ENCODE results near the gene STK39.
"Not testable (repeated sequence)": the region's sequence is repeated elsewhere in the genome, so short reads cannot be mapped to it uniquely, and the experiment has no call there.

Gene STK39

DNA sequence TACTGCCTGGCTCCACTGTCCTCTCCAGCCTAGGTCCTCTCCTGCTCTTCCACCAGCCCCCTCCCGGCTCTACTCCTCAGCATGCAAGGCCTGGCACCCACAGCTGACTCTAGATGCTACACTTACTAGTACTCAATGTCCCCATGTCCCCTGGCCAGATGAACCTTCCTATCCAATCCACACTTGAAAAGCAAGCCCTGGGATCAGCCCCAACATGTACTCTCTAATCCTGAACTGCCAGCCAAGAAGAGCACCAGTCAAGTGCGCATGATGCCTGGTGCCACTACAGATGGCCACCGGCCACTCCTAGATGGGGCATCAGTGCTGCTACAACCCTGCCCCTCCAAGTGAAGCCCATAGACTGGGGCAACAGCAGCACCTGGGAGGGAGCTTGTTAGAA lies 168.2 kb downstream of the STK39 start:
- no peak for DNase-seq

DNA sequence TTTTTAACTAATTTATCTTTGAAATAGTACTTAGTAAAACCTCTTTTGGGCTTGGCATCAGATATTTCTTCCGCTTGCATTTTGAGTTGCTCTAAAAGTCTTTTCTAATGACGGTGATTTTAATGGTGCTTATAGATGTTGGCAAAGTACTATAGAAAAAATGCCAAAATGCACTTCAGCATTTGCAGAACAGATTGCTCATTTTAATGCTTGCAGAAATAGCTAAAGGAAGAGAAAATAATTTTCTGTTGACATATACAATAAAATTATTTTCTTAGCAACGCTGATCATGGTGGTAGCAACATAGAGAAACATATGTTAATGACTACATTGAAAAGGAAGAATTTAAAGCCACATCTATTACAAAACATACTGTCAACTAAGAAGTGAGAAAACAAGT lies 170.7 kb downstream of the STK39 start:
- DNase-seq = no peak

GRCh38 chr2:168075446-168075845 lies 171.9 kb downstream of the STK39 start:
- no peak for DNase-seq

- DNase-seq = no peak
These were observed 174.6 kb downstream of the STK39 start for GRCh38 chr2:168072626-168073303.

DNA sequence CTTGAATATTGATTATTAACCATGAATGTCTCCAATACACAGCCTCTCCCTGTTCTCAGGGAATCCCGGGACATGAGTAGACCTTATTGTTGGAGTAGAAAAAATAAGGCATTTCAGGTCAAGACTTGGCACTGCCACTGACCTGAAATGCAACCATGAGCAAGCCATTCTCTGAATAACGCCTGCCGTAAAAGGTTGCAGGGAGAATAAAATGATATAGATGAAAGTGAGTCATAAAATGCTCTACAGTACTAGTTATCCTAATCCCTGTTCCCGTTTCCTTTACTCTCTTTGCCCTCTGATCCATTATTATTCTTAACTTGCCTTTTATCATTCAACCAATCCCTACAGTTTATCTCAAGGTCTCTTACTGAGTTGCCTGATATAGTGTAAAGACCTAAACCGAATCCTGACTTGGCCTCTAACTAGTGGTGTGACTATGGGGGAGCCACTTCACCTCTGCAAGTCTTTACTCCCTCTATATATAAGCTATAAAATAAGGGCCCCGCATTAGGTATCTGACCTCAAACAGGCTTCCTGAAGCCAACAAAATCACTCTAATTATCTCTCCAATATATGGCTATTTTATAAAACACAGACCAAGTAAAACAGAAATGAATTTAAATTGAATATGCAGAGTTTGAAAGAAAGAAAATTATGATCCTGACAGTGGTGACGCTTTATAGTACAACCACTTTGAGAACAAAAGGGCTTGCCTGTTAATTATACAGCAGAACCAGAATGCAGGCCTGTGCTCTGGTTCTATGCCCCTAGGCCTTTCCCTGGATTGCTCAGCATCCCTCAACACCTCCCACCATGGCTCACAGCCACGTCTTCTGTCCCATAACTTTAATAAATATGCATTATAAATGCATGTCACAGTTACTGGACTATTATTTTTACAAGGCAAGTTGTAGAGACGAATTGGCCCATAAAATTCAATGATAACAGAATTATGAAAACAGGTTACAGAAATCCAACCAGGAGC lies 183.1 kb downstream of the STK39 start:
- no peak for DNase-seq

DNA sequence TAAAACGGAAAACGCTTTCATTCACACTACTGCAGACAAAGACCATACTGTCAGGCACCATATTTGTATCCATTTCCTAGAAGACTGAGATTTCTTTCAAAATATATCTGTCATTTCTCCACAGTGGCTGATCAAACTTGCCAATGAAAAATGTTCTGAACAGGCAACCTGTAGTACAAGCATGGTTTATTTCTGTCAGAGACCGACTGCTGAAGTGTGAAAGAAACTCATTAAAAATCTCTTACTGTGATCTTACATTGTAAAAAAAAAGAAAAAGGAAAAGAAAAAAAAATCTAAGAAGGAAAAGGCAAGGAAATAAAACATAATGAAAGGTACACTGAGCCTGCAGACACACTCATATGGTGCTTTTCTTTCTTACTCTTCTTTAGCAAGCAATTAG lies 184.5 kb downstream of the STK39 start:
- no peak for DNase-seq

- DNase-seq = no peak
These were observed 185.3 kb downstream of the STK39 start for GRCh38 chr2:168062054-168062453.

DNA sequence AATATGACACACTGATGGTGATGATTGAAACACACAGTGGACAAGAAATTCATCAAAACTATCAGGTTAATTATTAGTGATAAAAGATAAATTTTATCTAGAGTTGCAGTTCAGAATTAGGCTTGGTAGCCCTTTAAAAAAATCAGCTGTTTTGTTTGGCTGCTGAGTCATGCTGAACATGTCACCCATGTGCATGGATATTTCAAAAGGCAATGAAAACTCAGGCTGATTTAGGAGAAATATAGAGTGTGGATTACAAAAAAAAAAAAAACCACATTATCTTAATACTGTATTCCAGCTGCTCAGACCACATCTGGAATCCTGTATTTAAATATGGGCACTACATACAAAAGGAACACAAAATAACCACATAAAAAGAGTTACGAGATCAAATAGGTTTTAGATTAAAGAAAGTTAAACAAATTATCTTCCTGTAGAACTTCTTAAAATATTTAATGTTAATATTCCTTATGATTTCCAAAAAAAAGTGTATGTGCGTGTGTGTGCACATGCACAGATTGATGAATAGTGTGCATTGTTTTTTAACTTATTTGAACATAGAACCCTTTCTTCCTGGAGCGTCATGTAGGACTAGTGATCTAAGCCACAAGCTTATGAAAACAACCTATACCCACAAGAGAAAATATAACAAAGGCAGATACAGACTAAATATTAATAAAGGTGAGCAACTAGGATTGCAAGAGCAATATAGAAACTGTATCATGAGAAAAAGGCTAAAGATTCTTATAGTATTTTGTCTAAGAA lies 186.2 kb downstream of the STK39 start:
- DNase-seq = no peak

GRCh38 chr2:168059758-168060157 lies 187.6 kb downstream of the STK39 start:
- DNase-seq = no peak

GRCh38 chr2:168058675-168059074 lies 188.7 kb downstream of the STK39 start:
- DNase-seq = no peak

- DNase-seq = no peak
These were observed 191.1 kb downstream of the STK39 start for GRCh38 chr2:168056242-168056787.

DNA sequence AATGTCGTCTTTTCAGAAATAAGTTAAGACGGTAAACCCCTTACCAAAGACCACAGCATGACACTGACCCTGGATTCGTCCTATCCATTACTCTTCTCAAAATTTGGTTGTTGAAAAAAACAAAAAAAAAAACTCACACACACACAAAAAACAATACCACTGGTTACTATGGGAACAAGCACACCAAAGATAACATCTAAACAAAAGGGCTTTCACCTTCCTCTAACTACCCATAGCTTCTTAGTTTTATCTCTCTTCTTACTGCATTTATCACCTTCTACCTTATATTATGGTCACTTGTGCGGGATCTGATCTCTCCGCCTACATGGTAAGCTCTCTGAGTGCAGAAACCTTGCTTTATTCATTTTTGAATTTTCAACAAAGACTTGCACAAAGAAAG lies 192.7 kb downstream of the STK39 start:
- no peak for DNase-seq

DNA sequence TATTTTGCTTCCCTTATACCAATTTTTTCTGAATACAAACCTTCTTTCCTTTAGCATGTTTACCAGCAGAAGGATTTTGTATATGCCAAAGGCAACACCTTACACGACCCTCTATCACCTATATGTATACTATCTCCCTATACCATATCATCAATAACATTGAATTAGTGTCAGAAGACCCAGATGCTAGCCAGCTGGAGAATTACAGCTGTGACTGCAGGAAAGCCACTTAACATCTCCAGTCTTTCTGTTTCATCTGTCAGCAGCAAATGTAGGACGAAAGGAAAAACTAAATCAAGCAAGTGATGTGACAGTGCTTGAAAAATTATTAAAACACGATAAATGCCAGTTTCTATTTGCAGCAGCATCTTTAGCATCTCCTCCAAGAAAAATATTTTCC lies 193.7 kb downstream of the STK39 start:
- DNase-seq = no peak

GRCh38 chr2:168052773-168053172 lies 194.6 kb downstream of the STK39 start:
- DNase-seq = no peak

- DNase-seq = no peak
These were observed 197.0 kb downstream of the STK39 start for GRCh38 chr2:168050377-168050776.

- no peak for DNase-seq
These were observed 197.8 kb downstream of the STK39 start for GRCh38 chr2:168049609-168050008.

DNA sequence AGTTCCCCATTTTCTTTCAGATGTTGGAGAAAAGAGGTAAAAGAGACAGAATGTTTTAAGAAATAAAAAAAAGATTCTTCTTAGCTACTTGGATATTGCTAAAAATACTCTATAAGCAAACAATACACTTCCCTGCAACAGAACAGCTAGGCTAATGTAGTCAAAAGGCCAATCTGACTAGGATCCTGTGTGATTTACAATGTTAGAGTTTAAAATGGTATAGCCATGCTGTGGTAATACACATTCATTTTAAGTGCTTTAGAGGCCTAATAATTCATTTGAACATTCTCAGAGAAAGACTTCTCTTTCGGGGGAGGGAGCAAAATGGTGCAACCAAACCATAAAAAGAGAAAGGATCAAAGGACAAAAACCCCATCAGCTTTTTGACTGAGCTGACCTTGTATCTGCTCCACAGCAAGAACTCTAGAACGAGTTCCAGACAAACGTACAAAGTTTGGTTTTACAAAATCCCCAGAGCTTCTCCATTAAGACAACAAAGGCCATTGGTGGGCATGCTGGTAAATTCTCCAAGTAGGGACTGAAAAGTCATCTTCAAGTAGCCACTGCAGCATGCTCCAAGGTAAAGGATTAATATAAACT lies 200.2 kb downstream of the STK39 start:
- DNase-seq = no peak

- DNase-seq = no peak
These were observed 202.8 kb downstream of the STK39 start for GRCh38 chr2:168044579-168044978.

- no peak for DNase-seq
These were observed 203.2 kb downstream of the STK39 start for GRCh38 chr2:168044176-168044575.

DNA sequence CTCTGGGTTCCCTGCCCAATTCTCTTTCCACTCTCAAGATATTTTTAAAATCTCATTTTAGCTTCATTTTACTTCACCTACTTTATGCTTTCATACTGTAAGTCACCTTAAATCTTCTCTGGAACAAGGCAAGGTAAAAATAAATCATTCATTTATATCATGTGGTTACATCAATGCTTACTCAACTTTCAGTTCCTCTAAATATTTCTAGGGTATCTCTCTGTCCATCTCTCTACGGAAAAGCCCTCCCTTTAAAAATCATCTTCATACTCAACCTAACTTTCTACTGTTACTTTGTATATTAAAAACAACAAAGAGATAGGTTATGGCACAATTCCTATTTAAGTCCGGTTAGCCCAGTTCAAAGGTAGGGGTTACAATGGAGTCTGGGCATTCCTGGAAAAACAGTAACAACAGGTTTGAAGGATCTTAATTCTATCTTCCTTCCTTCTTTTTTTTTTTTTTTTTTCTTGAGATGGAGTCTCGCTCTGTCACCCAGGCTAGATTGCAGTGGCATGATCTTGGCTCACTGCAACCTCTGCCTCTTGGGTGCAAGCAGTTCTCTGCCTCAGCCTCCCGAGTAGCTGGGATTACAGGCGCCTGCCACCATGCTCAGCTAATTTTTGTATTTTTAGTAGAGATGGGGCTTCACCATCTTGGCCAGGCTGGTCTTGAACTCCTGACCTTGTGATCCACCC lies 205.1 kb downstream of the STK39 start:
- DNase-seq = not testable (repeated sequence)

DNA sequence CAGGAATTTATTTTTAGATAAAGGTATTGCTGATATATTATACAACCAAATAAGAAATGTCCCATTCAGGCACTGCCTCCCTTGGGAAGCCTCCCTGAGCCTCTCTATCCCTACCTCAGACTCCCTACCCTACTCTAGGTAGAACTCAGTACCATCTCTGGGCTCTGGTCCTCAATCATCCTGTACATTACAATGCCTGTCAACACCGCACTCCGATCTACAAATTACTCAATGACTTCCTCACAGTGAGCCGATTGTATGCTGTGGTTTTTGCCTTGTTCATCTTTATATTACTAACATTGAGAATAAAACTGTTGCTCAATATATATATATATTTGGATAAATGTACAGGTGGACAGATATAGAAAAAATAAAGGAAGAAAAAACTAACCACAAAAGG lies 207.5 kb downstream of the STK39 start:
- no peak for DNase-seq

DNA sequence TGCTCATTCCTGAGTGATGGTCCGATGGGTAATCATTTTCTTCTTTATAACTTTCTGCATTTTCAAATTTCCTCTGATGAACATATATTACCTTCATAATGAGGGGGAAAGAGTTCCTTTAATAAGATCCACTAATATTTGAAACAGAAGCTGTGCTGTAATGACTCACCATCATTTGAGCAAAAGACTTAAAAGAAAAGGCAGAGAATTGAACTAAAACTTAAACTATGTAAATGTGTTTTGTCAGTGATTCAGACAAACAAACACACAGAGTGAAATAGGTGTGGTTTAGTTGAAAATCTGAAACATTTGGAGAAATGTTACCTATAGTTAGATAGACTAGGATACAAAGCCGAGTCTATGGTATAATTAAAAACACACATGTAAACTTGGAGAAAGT lies 209.6 kb downstream of the STK39 start:
- DNase-seq = no peak
